Testis (tissue), 2 donors: ENCODE data around the gene CD9.

Source experiments
- CTCF ChIP-seq, 3 experiments: fragments of 450-650 bp in 2 of 3; fragments of 200-600 bp in 1 of 3; sonication (generic) in 1 of 3; IDR thresholded peaks; one replicate each; pipeline ENCODE4 v1.5.1; 2016 to 2019; ENCODE audit warnings: antibody characterized with exemption in 3 of 3, mild to moderate bottlenecking in 2 of 3, moderate library complexity in 1 of 3
- POLR2A ChIP-seq: fragments of 450-650 bp; IDR thresholded peaks from one replicate; pipeline ENCODE4 v1.6.1; 2017; ENCODE audit warnings: antibody characterized with exemption, mild to moderate bottlenecking, moderate library complexity

- no peak for TF ChIP-seq CTCF (IDR thresholded peaks at IDR 0.05)
- TF ChIP-seq POLR2A: no peak
These were observed 37.6 kb downstream of the CD9 start for GRCh38 chr12:6237830-6238229.
